Transverse colon (tissue), 4 donors: ENCODE results near the gene IL13.

Experiments
- POLR2AphosphoS5 ChIP-seq, 3 donors: sonication (generic); formaldehyde crosslinking; IDR thresholded peaks; one replicate each; pipeline ENCODE4 v1.6.1; 2016; ENCODE audit warnings: antibody characterized with exemption in 3 of 3
- TF ChIP-seq, protein P1 (sequence below), 5 experiments: fragments of 200-600 bp in 3 of 5; fragments of 450-650 bp in 2 of 5; sonication (generic) in 3 of 5; IDR thresholded peaks; 1 replicate in 2 of 5; 2 replicates in 3 of 5; pipeline ENCODE4 v1.5.1; 2016 to 2017; ENCODE audit warnings: antibody characterized with exemption in 5 of 5, inconsistent platforms in 3 of 5, mild to moderate bottlenecking in 2 of 5, moderate library complexity in 1 of 5

- no peak for TF ChIP-seq POLR2AphosphoS5 (IDR thresholded peaks at IDR 0.05)
- TF ChIP-seq, protein P1, sequence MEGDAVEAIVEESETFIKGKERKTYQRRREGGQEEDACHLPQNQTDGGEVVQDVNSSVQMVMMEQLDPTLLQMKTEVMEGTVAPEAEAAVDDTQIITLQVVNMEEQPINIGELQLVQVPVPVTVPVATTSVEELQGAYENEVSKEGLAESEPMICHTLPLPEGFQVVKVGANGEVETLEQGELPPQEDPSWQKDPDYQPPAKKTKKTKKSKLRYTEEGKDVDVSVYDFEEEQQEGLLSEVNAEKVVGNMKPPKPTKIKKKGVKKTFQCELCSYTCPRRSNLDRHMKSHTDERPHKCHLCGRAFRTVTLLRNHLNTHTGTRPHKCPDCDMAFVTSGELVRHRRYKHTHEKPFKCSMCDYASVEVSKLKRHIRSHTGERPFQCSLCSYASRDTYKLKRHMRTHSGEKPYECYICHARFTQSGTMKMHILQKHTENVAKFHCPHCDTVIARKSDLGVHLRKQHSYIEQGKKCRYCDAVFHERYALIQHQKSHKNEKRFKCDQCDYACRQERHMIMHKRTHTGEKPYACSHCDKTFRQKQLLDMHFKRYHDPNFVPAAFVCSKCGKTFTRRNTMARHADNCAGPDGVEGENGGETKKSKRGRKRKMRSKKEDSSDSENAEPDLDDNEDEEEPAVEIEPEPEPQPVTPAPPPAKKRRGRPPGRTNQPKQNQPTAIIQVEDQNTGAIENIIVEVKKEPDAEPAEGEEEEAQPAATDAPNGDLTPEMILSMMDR (IDR thresholded peaks at IDR 0.05), result no peak
These were observed 16.1 kb downstream of the IL13 start, which contains the start of gene IL4 for GRCh38 chr5:132673939-132674630.
